Progenitor cell of endocrine pancreas (in vitro differentiated cells): ENCODE results near the gene KCTD17. TPM values are rescaled to one million over a fixed set of nuclear protein-coding genes. Genes with fewer than 3 reads are reported as not detected.

Source experiments
- DNase-seq: peaks from one replicate; pipeline ENCODE4 v3.0.0; 2021; ENCODE audit warnings: low spot score; ENCODE audit not compliant: unreplicated experiment
- H3K27ac Mint-ChIP-seq: 2 replicates; pipeline ENCODE4 v1.8.0; 2021; ENCODE audit warnings: mild to moderate bottlenecking, moderate library complexity, mixed read lengths
- H3K27me3 Mint-ChIP-seq: 2 replicates; pipeline ENCODE4 v1.8.0; 2021; ENCODE audit warnings: mixed read lengths
- H3K36me3 Mint-ChIP-seq: 2 replicates; pipeline ENCODE4 v1.8.0; 2022; ENCODE audit warnings: mixed read lengths; ENCODE audit not compliant: insufficient read depth
- H3K4me1 Mint-ChIP-seq: 2 replicates; pipeline ENCODE4 v1.8.0; 2021; ENCODE audit warnings: low read depth, mixed read lengths
- H3K4me3 Mint-ChIP-seq: 2 replicates; pipeline ENCODE4 v1.8.0; 2021; ENCODE audit warnings: low read depth, mild to moderate bottlenecking, moderate library complexity, mixed read lengths
- H3K9me3 Mint-ChIP-seq: 2 replicates; pipeline ENCODE4 v1.8.0; 2021; ENCODE audit warnings: low read depth, mixed read lengths
- CTCF ChIP-seq: fragments of 200-600 bp; sonication (generic); IDR thresholded peaks from one replicate; pipeline ENCODE4 v1.5.0; 2021; ENCODE audit warnings: antibody characterized with exemption, mild to moderate bottlenecking; ENCODE audit not compliant: unreplicated experiment
- total RNA-seq: library from RNA; stranded (reverse); gene quantifications from 2 replicates; pipeline ENCODE4 v1.2.1, GENCODE V29; 2021

The KCTD17 gene
- total RNA-seq, 1 donor from 2014 or later = 38.8 TPM

GRCh38 chr22:37072673-37073072 lies 21.1 kb downstream of the KCTD17 start:
- Mint-ChIP-seq H3K9me3 (no peaks in the 10 kb centered on the region), H3K27ac (no peak overlapping the region), H3K4me1 (no peaks in the 10 kb centered on the region), H3K36me3 (no peaks in the 10 kb centered on the region), H3K4me3 (no peak overlapping the region), H3K27me3 (peaks cover 41% of the 10 kb centered on the region)
- TF ChIP-seq CTCF = no peak
- no peak for DNase-seq

GRCh38 chr22:37074537-37074936 lies 23.0 kb downstream of the KCTD17 start:
- Mint-ChIP-seq H3K9me3 (no peaks in the 10 kb centered on the region), H3K4me1 (peaks cover 2% of the 10 kb centered on the region), H3K27me3 (peaks cover 41% of the 10 kb centered on the region), H3K36me3 (no peaks in the 10 kb centered on the region), H3K4me3 (no peak overlapping the region), H3K27ac (no peak overlapping the region)
- no peak for TF ChIP-seq CTCF
- DNase-seq = no peak

GRCh38 chr22:37075046-37075445 lies 23.5 kb downstream of the KCTD17 start:
- Mint-ChIP-seq H3K4me1 (peaks cover 2% of the 10 kb centered on the region), H3K4me3 (no peak overlapping the region), H3K27ac (no peak overlapping the region), H3K27me3 (peaks cover 43% of the 10 kb centered on the region), H3K9me3 (no peaks in the 10 kb centered on the region), H3K36me3 (no peaks in the 10 kb centered on the region)
- TF ChIP-seq CTCF = no peak
- DNase-seq = no peak

GRCh38 chr22:37075822-37076433 lies 24.4 kb downstream of the KCTD17 start:
- TF ChIP-seq CTCF = no peak
- Mint-ChIP-seq H3K27ac (no peak overlapping the region), H3K9me3 (no peaks in the 10 kb centered on the region), H3K27me3 (peaks cover 46% of the 10 kb centered on the region), H3K4me3 (no peak overlapping the region), H3K36me3 (no peaks in the 10 kb centered on the region), H3K4me1 (peaks cover 2% of the 10 kb centered on the region)
- no peak for DNase-seq

- Mint-ChIP-seq H3K36me3 (no peaks in the 10 kb centered on the region), H3K9me3 (no peaks in the 10 kb centered on the region), H3K4me1 (peaks cover 2% of the 10 kb centered on the region), H3K27me3 (peaks cover 55% of the 10 kb centered on the region), H3K27ac (no peak overlapping the region), H3K4me3 (no peak overlapping the region)
- DNase-seq = peak; percentile 72
- TF ChIP-seq CTCF = peak; percentile 96
These were observed 26.4 kb downstream of the KCTD17 start for GRCh38 chr22:37077802-37078448.
